HFFc6 (cell line): Measurements from ENCODE around the gene GRIP2. TPM values are rescaled to one million over a fixed set of nuclear protein-coding genes. Genes with fewer than 3 reads are reported as not detected.

Experiments
- DNase-seq: peaks from one replicate; pipeline ENCODE4 v3.0.0-alpha.2; 2018
- H3K27ac Mint-ChIP-seq: 2 replicates; pipeline ENCODE4 v1.8.0; 2020; ENCODE audit warnings: mild to moderate bottlenecking, mixed read lengths
- H3K27me3 Mint-ChIP-seq: 2 replicates; pipeline ENCODE4 v1.8.0; 2021; ENCODE audit warnings: mild to moderate bottlenecking, moderate library complexity, mixed read lengths; ENCODE audit not compliant: insufficient read depth
- H3K36me3 Mint-ChIP-seq: 2 replicates; pipeline ENCODE4 v1.8.0; 2021; ENCODE audit warnings: low read depth, mixed read lengths
- H3K4me1 Mint-ChIP-seq: 2 replicates; pipeline ENCODE4 v1.8.0; 2020; ENCODE audit warnings: low read depth, mixed read lengths
- H3K4me3 Mint-ChIP-seq: 2 replicates; pipeline ENCODE4 v1.8.0; 2020; ENCODE audit warnings: mild to moderate bottlenecking, moderate library complexity, mixed read lengths
- H3K9me3 Mint-ChIP-seq: 2 replicates; pipeline ENCODE4 v1.8.0; 2020; ENCODE audit warnings: mild to moderate bottlenecking, mixed read lengths
- total RNA-seq, 6 experiments: library from RNA; stranded (reverse); fragmentation: NEBNext Ultra II Directional; extraction: Animal tissue kit (Norgen Biotek cat#: 25700); gene quantifications; 2 replicates in 1 of 6; 3 replicates in 5 of 6; pipeline ENCODE4 v1.2.3, GENCODE V29; 2021
- TF ChIP-seq, protein P1 (sequence below): fragments of 200-600 bp; sonication (generic); IDR thresholded peaks from 2 replicates; pipeline ENCODE4 v1.5.0; 2021; ENCODE audit warnings: antibody characterized with exemption, mild to moderate bottlenecking

GRIP2 gene
- total RNA-seq, 6 experiments from 2014 or later = 0.05 to 0.25 (median 0.13) TPM; not detected in 2

DNA sequence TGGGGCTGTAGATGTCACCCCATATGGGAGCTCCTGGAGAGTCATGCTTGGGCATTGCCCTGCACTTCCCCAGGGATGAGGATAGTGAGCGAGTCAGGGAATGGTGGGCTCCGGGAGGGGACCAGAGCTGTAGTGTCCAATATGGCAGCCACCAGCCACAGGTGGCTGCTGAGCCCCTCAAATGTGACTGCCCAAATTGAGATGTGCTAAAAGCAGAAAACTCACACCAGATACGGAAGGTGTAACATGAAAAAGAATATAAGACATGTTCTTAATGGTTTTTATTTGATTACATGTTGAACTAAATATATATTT lies 31.7 kb downstream of the GRIP2 start:
- H3K36me3 Mint-ChIP-seq = no peaks in the 10 kb centered on the region
- H3K27me3 Mint-ChIP-seq = peaks cover 27% of the 10 kb centered on the region
- TF ChIP-seq, protein P1, sequence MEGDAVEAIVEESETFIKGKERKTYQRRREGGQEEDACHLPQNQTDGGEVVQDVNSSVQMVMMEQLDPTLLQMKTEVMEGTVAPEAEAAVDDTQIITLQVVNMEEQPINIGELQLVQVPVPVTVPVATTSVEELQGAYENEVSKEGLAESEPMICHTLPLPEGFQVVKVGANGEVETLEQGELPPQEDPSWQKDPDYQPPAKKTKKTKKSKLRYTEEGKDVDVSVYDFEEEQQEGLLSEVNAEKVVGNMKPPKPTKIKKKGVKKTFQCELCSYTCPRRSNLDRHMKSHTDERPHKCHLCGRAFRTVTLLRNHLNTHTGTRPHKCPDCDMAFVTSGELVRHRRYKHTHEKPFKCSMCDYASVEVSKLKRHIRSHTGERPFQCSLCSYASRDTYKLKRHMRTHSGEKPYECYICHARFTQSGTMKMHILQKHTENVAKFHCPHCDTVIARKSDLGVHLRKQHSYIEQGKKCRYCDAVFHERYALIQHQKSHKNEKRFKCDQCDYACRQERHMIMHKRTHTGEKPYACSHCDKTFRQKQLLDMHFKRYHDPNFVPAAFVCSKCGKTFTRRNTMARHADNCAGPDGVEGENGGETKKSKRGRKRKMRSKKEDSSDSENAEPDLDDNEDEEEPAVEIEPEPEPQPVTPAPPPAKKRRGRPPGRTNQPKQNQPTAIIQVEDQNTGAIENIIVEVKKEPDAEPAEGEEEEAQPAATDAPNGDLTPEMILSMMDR = no peak
- no peaks in the 10 kb centered on the region for H3K9me3 Mint-ChIP-seq
- H3K4me3 Mint-ChIP-seq = no peak overlapping the region
- no peak for DNase-seq
- no peak overlapping the region for H3K27ac Mint-ChIP-seq
- H3K4me1 Mint-ChIP-seq = no peaks in the 10 kb centered on the region

DNA sequence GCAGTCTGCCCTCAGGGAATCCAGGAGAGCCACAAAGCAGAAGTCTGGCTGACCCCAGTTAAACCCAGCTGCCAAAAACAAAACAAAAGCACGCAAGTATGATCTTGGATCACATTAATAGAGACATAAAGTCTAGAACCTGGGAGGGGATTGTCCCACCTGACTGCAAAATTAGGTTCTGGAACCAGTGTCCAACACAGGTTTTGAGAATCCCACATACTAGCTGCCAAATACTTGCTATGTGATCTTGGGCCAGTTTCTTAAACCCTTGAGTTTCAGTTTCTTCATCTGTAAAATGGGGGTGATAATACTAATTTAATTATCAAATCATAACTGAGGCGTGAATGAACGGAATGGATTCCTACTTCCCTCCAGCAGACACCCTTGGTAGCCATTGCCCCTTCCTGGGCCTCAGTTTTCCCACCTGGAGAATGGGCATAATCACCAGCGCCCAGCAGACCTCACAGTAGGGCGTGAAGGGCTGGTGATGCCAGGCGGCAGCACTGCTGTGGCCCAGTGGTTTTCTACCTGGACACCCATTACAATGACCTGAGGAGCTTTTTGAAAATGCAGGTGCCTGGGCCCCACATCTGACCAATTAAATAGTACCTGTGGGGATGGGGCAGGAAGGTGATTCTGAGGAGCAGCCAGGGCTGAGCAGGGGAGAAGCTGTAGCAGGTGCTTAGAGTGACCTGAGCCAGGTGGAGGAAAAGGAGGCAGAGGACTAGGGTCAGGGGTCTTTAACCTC lies 32.2 kb downstream of the GRIP2 start:
- Mint-ChIP-seq H3K36me3 (peaks cover 4% of the 10 kb centered on the region), H3K9me3 (peaks cover 3% of the 10 kb centered on the region), H3K4me3 (no peak overlapping the region), H3K27me3 (peaks cover 29% of the 10 kb centered on the region), H3K4me1 (no peaks in the 10 kb centered on the region), H3K27ac (no peak overlapping the region)
- TF ChIP-seq, protein P1 = no peak
- no peak for DNase-seq

DNA sequence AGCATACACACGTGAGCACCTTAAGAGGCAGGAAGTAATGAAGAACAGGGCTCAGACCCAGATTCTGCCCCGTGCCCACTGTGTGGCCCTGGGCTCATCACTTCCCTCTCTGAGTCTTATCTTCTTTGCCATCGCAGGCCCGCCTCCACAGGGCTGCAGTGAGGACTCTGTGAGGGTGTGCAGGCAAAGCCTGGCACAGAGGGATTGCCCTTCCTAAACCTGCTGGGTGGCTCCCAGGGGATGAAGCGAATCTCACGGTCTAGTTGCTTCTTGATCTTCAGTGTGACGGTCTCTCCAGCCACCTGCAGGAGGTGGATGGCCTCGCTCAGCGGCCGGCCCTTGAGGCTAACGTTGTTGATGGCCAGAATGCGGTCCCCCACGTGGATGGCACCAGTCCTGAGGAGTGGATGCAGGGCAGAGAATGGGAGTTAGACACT lies 32.8 kb downstream of the GRIP2 start:
- Mint-ChIP-seq H3K36me3 (peaks cover 5% of the 10 kb centered on the region), H3K4me1 (no peaks in the 10 kb centered on the region), H3K9me3 (peaks cover 9% of the 10 kb centered on the region), H3K27ac (no peak overlapping the region), H3K27me3 (peaks cover 29% of the 10 kb centered on the region), H3K4me3 (no peak overlapping the region)
- TF ChIP-seq, protein P1 = no peak
- no peak for DNase-seq

DNA sequence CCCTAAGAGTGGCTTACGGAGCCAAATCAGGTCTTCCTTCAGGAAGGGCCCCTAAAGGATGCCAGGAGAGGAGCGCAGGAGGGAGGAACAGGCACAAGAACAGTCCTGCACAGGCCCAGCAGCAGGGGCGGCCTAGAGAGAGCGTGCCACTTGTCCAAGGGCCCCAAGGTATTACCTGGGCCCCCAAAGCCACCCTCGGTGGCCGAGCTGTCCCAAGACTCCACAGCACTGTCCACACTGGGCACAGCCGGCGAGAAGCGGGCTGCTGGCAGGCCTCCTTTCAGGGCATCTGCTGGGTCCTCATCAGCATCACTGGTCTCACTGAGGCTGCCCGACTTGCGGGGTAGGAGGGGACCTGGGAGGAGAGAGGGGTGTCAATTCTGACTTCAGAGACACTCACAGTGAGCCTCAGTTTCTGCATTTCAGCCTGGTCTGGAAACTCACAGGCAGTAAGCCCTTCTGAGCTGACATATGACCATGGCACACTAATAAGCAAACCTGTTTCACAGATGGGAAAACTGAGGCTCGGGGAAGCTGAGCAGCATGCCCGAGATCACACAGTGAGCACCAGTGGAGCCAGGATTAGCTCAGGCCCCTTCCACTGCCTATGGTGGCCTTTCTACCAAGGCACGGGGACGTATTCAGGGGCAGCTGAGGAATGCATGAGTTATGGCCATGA lies 33.4 kb downstream of the GRIP2 start:
- TF ChIP-seq, protein P1 = no peak
- Mint-ChIP-seq H3K4me1 (no peaks in the 10 kb centered on the region), H3K9me3 (peaks cover 10% of the 10 kb centered on the region), H3K4me3 (no peak overlapping the region), H3K27ac (no peak overlapping the region), H3K36me3 (peaks cover 5% of the 10 kb centered on the region), H3K27me3 (peaks cover 25% of the 10 kb centered on the region)
- DNase-seq = no peak

DNA sequence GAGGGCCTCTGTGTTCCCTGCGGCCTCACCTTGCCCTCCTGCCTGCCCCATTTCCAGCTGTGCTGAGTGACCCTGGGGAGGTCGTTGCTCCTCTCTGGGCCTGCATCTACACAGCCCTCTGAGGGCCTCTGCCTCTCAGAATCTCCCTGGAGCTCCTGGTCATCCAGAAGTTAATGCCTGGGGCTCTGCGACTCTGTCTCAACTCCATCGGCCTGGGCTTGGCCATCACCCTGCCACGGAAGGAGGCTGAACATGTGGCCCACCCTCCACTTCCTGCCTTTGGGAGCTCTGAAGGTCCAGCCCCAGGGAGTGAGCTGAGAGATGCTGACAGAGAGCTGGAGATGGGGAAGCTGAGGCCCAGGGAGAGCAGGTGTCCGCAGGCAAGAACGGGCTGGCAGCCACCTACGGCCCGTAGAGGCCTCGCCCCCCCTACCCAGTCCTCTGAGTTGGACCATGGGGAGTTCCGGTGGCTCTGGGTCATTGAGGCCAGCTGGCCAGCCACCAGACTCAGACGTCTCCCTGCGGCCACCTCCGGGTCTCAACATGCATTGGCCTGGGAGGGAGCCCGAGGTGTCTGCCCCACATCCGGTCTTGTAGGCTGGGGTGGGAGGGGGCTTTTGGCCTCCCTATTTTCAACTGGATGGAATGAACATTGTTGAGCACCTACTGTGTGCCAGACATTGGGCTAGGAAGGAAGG lies 34.2 kb downstream of the GRIP2 start:
- DNase-seq = no peak
- TF ChIP-seq, protein P1 = no peak
- no peak overlapping the region for H3K4me3 Mint-ChIP-seq
- H3K9me3 Mint-ChIP-seq = peaks cover 15% of the 10 kb centered on the region
- peaks cover 5% of the 10 kb centered on the region for H3K36me3 Mint-ChIP-seq
- no peak overlapping the region for H3K27ac Mint-ChIP-seq
- H3K4me1 Mint-ChIP-seq = no peaks in the 10 kb centered on the region
- H3K27me3 Mint-ChIP-seq = peaks cover 18% of the 10 kb centered on the region
